Activated T-cell treated with anti-CD3 and anti-CD28 coated beads, Interleukin-2, amount 50 U/mL, for 72 hours (primary cell): ENCODE results near the gene IFT88. TPM values are rescaled to one million over a fixed set of nuclear protein-coding genes. Genes with fewer than 3 reads are reported as not detected.

Source experiments
- ATAC-seq, 2 donors: fragments of 150-1000 bp; cut with Tn5 transposase; replicated peaks in 1 of 2; 2 replicates each; pipeline ENCODE4 v1.10.0; 2021; ENCODE audit warnings: moderate library complexity in 2 of 2, mild to moderate bottlenecking in 1 of 2
- DNase-seq, 2 donors: peaks; one replicate each; pipeline ENCODE4 v3.0.0; 2021 to 2022; ENCODE audit warnings: mixed read lengths in 1 of 2
- H3K27ac Mint-ChIP-seq: one replicate; pipeline ENCODE4 v1.8.0; 2022; ENCODE audit warnings: mild to moderate bottlenecking, moderate library complexity, mixed read lengths
- H3K27me3 Mint-ChIP-seq: one replicate; pipeline ENCODE4 v1.8.0; 2022; ENCODE audit warnings: low read depth, mixed read lengths
- H3K36me3 Mint-ChIP-seq, 2 donors: one replicate each; pipeline ENCODE4 v1.8.0; 2022; ENCODE audit warnings: mixed read lengths in 2 of 2, mild to moderate bottlenecking in 1 of 2; ENCODE audit not compliant: insufficient read depth in 2 of 2
- H3K4me1 Mint-ChIP-seq: one replicate; pipeline ENCODE4 v1.8.0; 2022; ENCODE audit warnings: low read depth, mixed read lengths
- H3K4me3 Mint-ChIP-seq, 2 donors: one replicate each; pipeline ENCODE4 v1.8.0; 2022; ENCODE audit warnings: mild to moderate bottlenecking in 2 of 2, mixed read lengths in 2 of 2, moderate library complexity in 2 of 2
- H3K9me3 Mint-ChIP-seq, 2 donors: one replicate each; pipeline ENCODE4 v1.8.0; 2022; ENCODE audit warnings: mixed read lengths in 2 of 2
- total RNA-seq, 2 donors: library from RNA; stranded (reverse); gene quantifications; one replicate each; pipeline ENCODE4 v1.2.3, GENCODE V29; 2022

IFT88 gene
- 1 to 10 TPM; 5.0 to 5.5 TPM for total RNA-seq

- DNase-seq = peak; percentile 84 to 88
- Mint-ChIP-seq H3K4me3 (peak within 1 kb of the TSS; percentile 92 to 98), H3K36me3 (peaks cover 8 to 13% of the 10 kb centered on the region in 2 donors), H3K27ac (peak within 1 kb of the TSS; percentile 97), H3K4me1 (peaks cover 27% of the 10 kb centered on the region), H3K9me3 (peaks cover 7 to 10% of the 10 kb centered on the region in 2 donors), H3K27me3 (no peaks in the 10 kb centered on the region)
- ATAC-seq = peak; percentile 86 to 87
Measured at GRCh38 chr13:20566898-20567874, at the start of gene IFT88. TSS of gene IFT88 (plus strand) at chr13:20567157. CDS start at chr13:20574386, 7,229 bp downstream.

GRCh38 chr13:20518660-20519100 is 48.3 kb upstream of the IFT88 start:
- H3K4me3 Mint-ChIP-seq = no peak overlapping the region

GRCh38 chr13:20519875-20520274 is 47.1 kb upstream of the IFT88 start:
- H3K4me3 Mint-ChIP-seq = no peak overlapping the region
- no peak overlapping the region for H3K27ac Mint-ChIP-seq
- ATAC-seq (no peak), DNase-seq (no peak)
- H3K4me1 Mint-ChIP-seq = peaks cover 18% of the 10 kb centered on the region
- no peaks in the 10 kb centered on the region for H3K27me3 Mint-ChIP-seq
- H3K9me3 Mint-ChIP-seq = no peaks in the 10 kb centered on the region
- peaks cover 0 to 2% of the 10 kb centered on the region in 2 donors for H3K36me3 Mint-ChIP-seq

More at GRCh38 chr13:20518660-20519100, 48.3 kb upstream of the IFT88 start:
- no peak for DNase-seq
- no peaks in the 10 kb centered on the region for H3K9me3 Mint-ChIP-seq
- H3K36me3 Mint-ChIP-seq = peaks cover 0 to 2% of the 10 kb centered on the region in 2 donors
- H3K27ac Mint-ChIP-seq = no peak overlapping the region
- peaks cover 7% of the 10 kb centered on the region for H3K4me1 Mint-ChIP-seq
- H3K27me3 Mint-ChIP-seq = no peaks in the 10 kb centered on the region
- ATAC-seq = no peak

- ATAC-seq (no peak), DNase-seq (no peak)
- H3K27ac Mint-ChIP-seq = no peak overlapping the region
- peaks cover 0 to 2% of the 10 kb centered on the region in 2 donors for H3K36me3 Mint-ChIP-seq
- no peaks in the 10 kb centered on the region for H3K27me3 Mint-ChIP-seq
- no peak overlapping the region for H3K4me3 Mint-ChIP-seq
- no peaks in the 10 kb centered on the region for H3K9me3 Mint-ChIP-seq
- H3K4me1 Mint-ChIP-seq = peaks cover 23% of the 10 kb centered on the region
Measured at GRCh38 chr13:20521364-20522115, 45.4 kb upstream of the IFT88 start.

- DNase-seq (peak; percentile 20 to 37), ATAC-seq (peak; percentile 9 to 16)
- Mint-ChIP-seq H3K9me3 (no peaks in the 10 kb centered on the region), H3K4me3 (peak overlapping the region; percentile 85 to 92), H3K27me3 (no peaks in the 10 kb centered on the region), H3K27ac (no peak overlapping the region), H3K36me3 (no peaks in the 10 kb centered on the region), H3K4me1 (peaks cover 34% of the 10 kb centered on the region)
Measured at GRCh38 chr13:20525144-20525600, 41.8 kb upstream of the IFT88 start.

GRCh38 chr13:20525601-20526544 is 41.1 kb upstream of the IFT88 start, which contains the start of gene CRYL1:
TSS of gene CRYL1 (minus strand) at chr13:20525857. CDS start at chr13:20525794, 63 bp downstream.
- Mint-ChIP-seq H3K27ac (peak within 1 kb of the TSS; percentile 29), H3K9me3 (no peaks in the 10 kb centered on the region), H3K36me3 (peaks cover 0 to 3% of the 10 kb centered on the region in 2 donors), H3K27me3 (no peaks in the 10 kb centered on the region), H3K4me1 (peaks cover 34% of the 10 kb centered on the region), H3K4me3 (peak within 1 kb of the TSS; percentile 85 to 92)
- peak; percentile 75 to 84 for DNase-seq
- peak; percentile 92 for ATAC-seq

- Mint-ChIP-seq H3K4me1 (peaks cover 34% of the 10 kb centered on the region), H3K9me3 (peaks cover 0 to under 1% of the 10 kb centered on the region in 2 donors), H3K27ac (peak overlapping the region; percentile 29), H3K27me3 (peaks cover 5% of the 10 kb centered on the region), H3K4me3 (peak overlapping the region; percentile 81 to 85), H3K36me3 (peaks cover 0 to 3% of the 10 kb centered on the region in 2 donors)
- DNase-seq (no peak), ATAC-seq (no peak)
Measured at GRCh38 chr13:20526664-20527063, 40.3 kb upstream of the IFT88 start.

- DNase-seq = peak; percentile 29 to 38
- peak; percentile 20 to 21 for ATAC-seq
- H3K27ac Mint-ChIP-seq = no peak overlapping the region
- peak overlapping the region in 1 of 2 donors; percentile 7 for H3K4me3 Mint-ChIP-seq
- H3K4me1 Mint-ChIP-seq = peaks cover 30% of the 10 kb centered on the region
- peaks cover 0 to 4% of the 10 kb centered on the region in 2 donors for H3K36me3 Mint-ChIP-seq
- H3K27me3 Mint-ChIP-seq = peaks cover 7% of the 10 kb centered on the region
- peaks cover 1 to 2% of the 10 kb centered on the region in 2 donors for H3K9me3 Mint-ChIP-seq
Measured at GRCh38 chr13:20528452-20528851, 38.5 kb upstream of the IFT88 start.

GRCh38 chr13:20534038-20534608 is 32.8 kb upstream of the IFT88 start:
- DNase-seq (no peak), ATAC-seq (no peak)
- Mint-ChIP-seq H3K4me1 (no peaks in the 10 kb centered on the region), H3K4me3 (no peak overlapping the region), H3K36me3 (peaks cover 3 to 5% of the 10 kb centered on the region in 2 donors), H3K27ac (no peak overlapping the region), H3K27me3 (peaks cover 7% of the 10 kb centered on the region), H3K9me3 (peaks cover 2 to 6% of the 10 kb centered on the region in 2 donors)

GRCh38 chr13:20536992-20537391 is 30.0 kb upstream of the IFT88 start:
- Mint-ChIP-seq H3K27ac (no peak overlapping the region), H3K9me3 (peaks cover 0 to 6% of the 10 kb centered on the region in 2 donors), H3K36me3 (peaks cover 1 to 3% of the 10 kb centered on the region in 2 donors), H3K4me3 (no peak overlapping the region), H3K4me1 (no peaks in the 10 kb centered on the region), H3K27me3 (no peaks in the 10 kb centered on the region)
- no peak for ATAC-seq
- no peak for DNase-seq

- ATAC-seq = no peak
- no peaks in the 10 kb centered on the region for H3K4me1 Mint-ChIP-seq
- no peaks in the 10 kb centered on the region for H3K27me3 Mint-ChIP-seq
- no peak for DNase-seq
- no peak overlapping the region for H3K4me3 Mint-ChIP-seq
- no peaks in the 10 kb centered on the region for H3K36me3 Mint-ChIP-seq
- H3K27ac Mint-ChIP-seq = no peak overlapping the region
- H3K9me3 Mint-ChIP-seq = no peaks in the 10 kb centered on the region
Measured at GRCh38 chr13:20544201-20544923, 22.6 kb upstream of the IFT88 start.
